Coronary artery (tissue), 2 donors: ENCODE results near the gene SLC35F5.
"Not testable (repeated sequence)": the region's sequence is repeated elsewhere in the genome, so short reads cannot be mapped to it uniquely, and the experiment has no call there.

Source experiments
- DNase-seq: peaks from one replicate; pipeline ENCODE4 v3.0.0-alpha.2; 2017; ENCODE audit warnings: low spot score
- H3K27ac ChIP-seq, 2 donors: fragments of 200-600 bp; sonication (generic); one replicate each; pipeline ENCODE4 v1.5.1; 2016 to 2019
- H3K4me3 ChIP-seq: fragments of 200-600 bp; sonication (generic); 2 replicates; pipeline ENCODE4 v1.5.1; 2016; ENCODE audit warnings: mild to moderate bottlenecking, moderate library complexity
- TF ChIP-seq, protein P1 (sequence below): fragments of 200-600 bp; sonication (generic); IDR thresholded peaks from one replicate; pipeline ENCODE4 v1.5.1; 2019; ENCODE audit warnings: antibody characterized with exemption

Gene SLC35F5

DNA sequence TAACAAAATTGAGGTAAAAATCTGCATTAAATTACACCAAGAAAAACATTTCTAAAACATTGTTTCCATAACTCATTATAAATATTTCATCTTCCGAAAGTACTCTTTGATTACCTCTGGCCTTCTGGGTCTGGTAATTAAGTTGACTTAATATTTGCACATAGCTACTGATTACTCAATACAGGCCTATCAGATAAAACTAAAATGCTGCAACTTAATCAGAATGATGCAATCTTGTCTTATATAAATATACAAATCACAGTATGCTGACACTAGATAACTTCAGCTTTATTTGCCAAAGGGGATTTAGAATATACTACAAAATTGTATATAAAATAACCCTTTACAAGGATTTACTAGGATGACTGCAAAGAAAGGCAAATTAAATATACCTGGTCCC lies 49.3 kb downstream of the SLC35F5 start:
- Histone ChIP-seq H3K4me3 (no peak overlapping the region), H3K27ac (no peak overlapping the region)
- TF ChIP-seq, protein P1, sequence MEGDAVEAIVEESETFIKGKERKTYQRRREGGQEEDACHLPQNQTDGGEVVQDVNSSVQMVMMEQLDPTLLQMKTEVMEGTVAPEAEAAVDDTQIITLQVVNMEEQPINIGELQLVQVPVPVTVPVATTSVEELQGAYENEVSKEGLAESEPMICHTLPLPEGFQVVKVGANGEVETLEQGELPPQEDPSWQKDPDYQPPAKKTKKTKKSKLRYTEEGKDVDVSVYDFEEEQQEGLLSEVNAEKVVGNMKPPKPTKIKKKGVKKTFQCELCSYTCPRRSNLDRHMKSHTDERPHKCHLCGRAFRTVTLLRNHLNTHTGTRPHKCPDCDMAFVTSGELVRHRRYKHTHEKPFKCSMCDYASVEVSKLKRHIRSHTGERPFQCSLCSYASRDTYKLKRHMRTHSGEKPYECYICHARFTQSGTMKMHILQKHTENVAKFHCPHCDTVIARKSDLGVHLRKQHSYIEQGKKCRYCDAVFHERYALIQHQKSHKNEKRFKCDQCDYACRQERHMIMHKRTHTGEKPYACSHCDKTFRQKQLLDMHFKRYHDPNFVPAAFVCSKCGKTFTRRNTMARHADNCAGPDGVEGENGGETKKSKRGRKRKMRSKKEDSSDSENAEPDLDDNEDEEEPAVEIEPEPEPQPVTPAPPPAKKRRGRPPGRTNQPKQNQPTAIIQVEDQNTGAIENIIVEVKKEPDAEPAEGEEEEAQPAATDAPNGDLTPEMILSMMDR = no peak
- no peak for DNase-seq

DNA sequence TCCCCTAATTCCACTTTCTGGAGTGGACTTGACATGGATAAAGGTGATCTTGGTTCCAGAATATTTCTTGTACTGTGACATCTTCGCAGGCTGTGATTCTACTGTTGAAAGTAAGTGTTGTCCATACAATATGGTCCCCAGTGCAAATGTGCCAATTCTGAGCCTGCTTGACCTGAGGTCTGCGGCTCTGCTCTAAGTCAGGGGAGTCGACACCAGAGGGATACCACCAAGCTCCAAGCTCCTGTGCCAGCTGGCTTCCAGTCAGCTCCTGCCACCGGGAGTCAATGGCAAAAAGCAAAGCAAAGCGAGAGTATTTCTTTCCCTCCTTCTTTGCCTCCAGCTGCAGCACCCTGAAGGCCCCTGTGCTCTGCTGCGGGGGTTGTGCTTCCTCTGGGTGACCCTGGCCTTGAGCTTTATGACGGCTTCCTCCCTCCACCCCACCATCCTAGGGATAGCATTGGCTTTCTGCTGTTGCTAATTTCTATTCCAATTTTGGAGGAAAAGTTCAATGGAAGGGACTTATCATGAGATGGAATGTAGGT lies 50.4 kb downstream of the SLC35F5 start:
- Histone ChIP-seq H3K4me3 (no peak overlapping the region), H3K27ac (no peak overlapping the region)
- TF ChIP-seq, protein P1 = no peak
- no peak for DNase-seq

DNA sequence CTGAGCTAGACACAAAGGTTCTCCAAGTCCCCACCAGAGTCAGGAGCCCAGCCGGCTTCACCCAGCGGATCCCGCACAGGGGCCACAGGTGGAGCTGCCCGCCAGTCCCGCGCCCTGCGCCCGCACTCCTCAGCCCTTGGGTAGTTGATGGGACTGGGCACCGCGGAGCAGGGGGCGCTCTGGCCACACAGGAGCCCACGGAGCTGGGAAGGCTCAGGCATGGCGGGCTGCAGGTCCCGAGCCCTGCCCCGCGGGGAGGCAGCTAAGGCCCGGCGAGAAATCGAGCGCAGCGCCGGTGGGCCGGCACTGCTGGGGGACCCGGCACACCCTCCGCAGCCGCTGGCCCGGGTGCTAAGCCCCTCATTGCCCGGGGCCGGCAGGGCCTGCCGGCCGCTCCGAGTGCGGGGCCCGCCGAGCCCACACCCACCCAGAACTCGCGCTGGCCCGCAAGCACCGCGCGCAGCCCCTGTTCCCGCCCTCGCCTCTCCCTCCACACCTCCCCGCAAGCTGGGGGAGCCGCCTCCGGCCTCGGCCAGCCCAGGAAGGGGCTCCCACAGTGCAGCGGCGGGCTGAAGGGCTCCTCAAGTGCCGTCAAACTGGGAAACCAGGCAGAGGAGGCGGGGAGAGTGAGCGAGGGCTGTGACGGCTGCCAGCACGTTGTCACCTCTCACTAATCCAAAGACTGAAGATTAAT lies 52.0 kb downstream of the SLC35F5 start:
- not testable (repeated sequence) for H3K27ac ChIP-seq, H3K4me3 ChIP-seq, DNase-seq

DNA sequence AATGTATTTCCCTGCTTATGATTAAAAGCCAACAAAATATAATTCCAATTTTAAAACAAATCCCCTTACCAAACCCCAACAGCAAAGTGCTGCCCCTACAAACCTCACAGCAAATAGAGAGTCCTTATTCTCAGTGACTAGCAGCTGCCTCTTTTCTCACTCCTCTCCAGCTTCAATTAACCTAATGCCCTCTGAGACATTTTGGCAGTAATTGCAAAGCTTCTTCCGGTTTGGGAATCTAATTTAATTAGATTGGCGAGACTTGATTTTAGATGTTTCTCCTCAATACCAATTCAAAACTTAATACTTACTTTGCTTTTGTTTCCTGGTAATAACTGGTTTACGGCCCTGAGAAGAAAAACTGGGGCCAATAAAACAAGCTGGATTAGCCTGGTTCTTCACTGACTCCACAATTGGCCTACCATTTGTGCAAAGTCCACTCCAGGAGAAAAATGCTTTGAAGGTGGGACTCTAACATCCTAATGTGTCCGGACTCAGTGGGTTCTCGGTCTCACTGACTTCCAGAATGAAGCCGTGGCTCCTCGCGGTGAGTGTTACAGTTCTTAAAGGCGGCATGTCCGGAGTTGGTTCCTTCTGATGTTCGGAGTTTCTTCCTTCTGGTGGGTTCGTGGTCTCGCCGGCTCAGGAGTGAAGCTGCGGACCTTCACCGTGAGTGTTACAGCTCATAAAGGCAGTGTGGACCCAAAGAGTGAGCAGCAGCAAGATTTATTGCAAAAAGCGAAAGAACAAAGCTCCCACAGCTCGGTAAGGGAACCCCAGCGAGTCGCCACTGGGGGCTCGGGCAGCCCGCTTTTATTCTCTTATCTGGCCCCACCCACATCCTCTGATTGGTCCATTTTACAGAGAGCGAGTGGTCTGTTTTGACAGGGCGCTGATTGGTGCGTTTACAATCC lies 52.8 kb downstream of the SLC35F5 start:
- Histone ChIP-seq H3K4me3 (no peak overlapping the region), H3K27ac (no peak overlapping the region)
- TF ChIP-seq, protein P1 = no peak
- no peak for DNase-seq

DNA sequence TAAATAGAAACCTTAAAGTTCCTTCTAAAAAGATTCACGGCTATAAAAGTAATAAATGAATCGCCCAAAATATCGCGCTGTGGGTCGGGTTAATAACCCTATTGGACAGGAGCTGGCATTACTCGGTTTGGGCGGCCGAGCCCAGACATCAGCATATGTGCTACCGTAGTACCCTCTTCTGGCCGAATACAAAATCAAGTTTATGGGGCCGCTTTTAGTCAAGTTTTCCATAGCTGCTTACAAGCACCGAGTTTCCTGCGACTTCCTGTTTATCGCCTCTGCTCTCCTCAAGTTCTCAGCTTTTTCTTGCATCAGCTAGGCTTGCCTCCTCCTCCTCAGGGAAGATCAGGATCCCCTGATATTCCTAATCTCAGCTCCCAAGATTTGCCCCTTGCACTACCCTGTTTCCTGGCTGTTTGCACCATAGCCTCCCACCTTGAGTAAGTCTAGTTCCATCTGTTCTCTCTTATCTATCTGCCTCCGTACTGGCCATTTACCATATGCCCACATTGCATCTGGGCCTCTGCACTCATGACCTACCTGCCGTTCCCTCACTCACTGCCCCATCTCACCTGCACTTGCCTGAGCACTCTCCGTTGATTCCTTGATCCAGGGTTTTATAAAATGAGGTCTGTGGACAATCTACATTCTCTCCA lies 56.1 kb downstream of the SLC35F5 start:
- DNase-seq = no peak
- Histone ChIP-seq H3K4me3 (no peak overlapping the region), H3K27ac (no peak overlapping the region)
- TF ChIP-seq, protein P1 = no peak

DNA sequence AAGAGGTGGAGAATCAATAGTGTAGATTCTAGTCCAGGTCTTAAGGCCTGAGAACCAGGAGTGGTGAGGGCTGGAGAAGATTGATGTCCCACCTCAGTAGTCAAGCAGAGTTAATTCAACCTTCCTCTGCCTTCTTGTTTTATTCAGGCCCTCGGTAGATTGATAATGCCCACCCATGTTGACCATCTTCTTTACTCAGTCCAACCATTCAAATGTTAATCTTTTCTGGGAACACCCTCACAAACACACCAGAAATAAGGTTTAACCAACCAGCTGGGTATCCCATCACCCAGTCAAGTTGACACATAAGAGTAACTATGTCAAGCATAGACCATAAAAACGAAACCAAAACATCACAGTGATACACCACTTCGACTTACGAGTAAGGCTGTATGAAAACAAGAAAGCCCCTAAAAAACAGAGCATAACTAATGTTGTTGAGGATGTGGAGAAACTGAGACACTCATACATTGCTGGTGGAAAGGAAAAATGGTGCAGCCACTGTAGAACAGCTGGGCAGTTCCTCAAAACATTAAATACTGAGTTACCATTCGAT lies 57.5 kb downstream of the SLC35F5 start:
- no peak overlapping the region for H3K4me3 ChIP-seq
- TF ChIP-seq, protein P1 = no peak
- DNase-seq = no peak
- H3K27ac ChIP-seq = no peak overlapping the region

DNA sequence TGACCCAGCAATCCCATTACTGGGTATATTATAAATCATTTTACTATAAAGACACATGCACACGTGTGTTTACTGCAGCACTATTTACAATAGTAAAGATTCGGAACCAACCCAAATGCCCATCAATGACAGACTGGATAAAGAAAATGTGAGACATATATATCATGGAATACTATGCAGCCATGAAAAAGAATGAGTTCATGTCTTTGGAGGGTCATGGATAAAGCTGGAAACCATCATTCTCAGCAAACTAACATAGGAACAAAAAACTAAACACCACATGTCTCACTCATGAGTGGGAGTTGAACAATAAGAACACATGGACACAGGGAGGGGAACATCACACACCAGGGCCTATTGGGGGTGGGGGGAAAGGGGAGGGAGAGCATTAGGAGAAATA lies 58.2 kb downstream of the SLC35F5 start:
- H3K27ac ChIP-seq, H3K4me3 ChIP-seq, DNase-seq: not testable (repeated sequence)
